CD4-positive, alpha-beta T cell treated with Interleukin-6 for 4 hours (primary cell): ENCODE measurements around the gene GCC2.
A peak's percentile ranks its signal among the peaks of the same experiment; 100 is the strongest.
"Not testable (repeated sequence)": the region's sequence is repeated elsewhere in the genome, so short reads cannot be mapped to it uniquely, and the experiment has no call there.

Source experiments
- DNase-seq: peaks from one replicate; pipeline ENCODE4 v3.0.0-alpha.2; 2020; ENCODE audit warnings: mixed read lengths

GCC2 gene

DNA sequence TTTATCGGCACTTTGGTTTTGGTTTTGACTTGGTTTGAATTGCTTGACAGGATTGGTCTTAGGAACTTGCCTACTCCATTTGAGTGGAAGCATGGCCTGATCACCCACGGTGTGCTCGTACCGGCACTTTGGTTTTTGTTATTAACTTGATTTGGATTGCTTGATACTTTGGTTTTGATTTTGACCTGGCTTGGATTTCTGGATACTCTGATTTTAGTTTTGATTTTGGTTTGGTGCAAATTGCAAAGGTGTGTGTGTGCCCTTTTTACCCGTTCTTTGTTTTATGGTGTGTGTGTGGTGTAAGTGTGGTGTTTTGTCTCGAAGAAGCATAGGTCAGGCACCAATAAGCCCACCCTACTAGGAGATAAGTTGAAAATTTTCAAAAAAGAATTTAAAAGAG is 75.7 kb downstream of the GCC2 start:
- DNase-seq, result not testable (repeated sequence)

GRCh38 chr2:108525258-108525657 is 76.3 kb downstream of the GCC2 start:
- DNase-seq, result not testable (repeated sequence)

GRCh38 chr2:108531674-108532055 is 82.7 kb downstream of the GCC2 start:
- no peak for DNase-seq

- DNase-seq, result peak; percentile 93
Measured at GRCh38 chr2:108533832-108534583, 85.0 kb downstream of the GCC2 start, which contains the start of gene LIMS1. TSS of gene LIMS1 (plus strand) at chr2:108534470. CDS start at chr2:108534563, 93 bp downstream.

- DNase-seq, result peak; percentile 57
Measured at GRCh38 chr2:108534584-108535356, 85.8 kb downstream of the GCC2 start.

- DNase-seq, result no peak
Measured at GRCh38 chr2:108535357-108535631, 86.3 kb downstream of the GCC2 start.

GRCh38 chr2:108536133-108536780 is 87.3 kb downstream of the GCC2 start:
- no peak for DNase-seq

DNA sequence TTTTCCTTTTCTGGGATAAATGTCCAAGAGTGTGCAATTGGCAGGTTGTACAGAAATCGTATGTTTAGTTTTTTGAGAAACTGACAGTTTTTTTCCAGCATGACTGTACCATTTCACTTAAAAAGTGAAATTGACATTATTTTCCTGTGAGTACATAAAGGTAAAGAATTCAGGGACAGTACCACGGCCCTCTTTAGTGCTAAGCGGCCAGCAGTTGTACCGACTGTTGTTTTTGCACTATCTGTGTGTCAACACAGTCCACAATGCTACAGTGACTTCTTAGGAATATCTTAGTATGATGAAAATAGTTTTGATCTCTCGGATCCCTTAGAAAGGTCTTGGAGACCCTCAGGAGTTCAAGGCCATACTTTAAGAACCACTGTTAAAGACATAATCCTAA is 87.9 kb downstream of the GCC2 start:
- no peak for DNase-seq

DNA sequence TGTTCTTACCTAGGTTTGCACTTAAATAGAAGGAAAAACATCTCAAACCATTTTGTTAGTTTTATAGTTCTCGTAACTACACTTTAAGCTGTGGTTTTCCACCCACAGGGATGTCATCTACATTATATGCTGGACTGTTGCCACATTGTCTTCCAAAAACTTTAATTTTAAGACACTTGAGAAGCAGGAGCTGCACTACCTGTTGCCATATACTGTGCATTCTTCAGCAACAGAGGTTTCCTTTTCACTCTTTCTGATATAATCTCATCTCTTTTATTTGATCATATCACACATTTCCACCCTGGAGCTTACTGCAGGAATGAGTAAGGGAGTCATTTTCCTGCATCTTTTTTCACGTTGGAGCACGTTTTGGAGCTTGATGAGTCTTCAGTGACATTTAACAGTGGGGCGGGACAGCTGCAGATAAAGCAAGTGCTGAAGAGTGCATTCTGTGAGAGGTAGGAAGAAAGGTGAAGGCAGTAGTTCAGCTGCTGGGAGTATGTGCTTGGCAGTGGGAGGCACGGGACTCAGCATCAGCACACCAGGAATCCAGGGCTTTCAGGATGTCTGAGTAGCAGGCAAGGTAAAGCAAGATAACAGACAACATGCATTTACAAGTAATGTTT is 89.1 kb downstream of the GCC2 start:
- no peak for DNase-seq

DNA sequence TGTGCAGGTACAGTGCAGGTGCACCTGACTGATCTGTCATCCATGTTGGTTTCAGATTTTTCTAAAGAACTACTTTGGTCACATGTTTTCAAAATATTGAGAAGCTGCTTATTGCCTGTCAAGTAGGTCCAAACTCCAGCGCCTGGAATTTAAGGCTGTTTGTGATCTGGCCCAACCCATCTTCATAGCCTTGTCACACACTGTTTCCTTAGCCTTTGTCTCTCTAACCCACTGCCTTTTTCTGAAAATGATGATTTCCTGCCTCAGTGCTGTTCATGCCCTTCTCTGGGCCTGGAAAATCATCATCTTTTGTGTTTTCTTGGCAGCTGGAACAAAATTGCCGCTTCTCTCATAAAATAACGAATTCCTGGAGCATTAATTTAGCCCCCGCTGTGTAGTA is 92.4 kb downstream of the GCC2 start:
- DNase-seq, result no peak

DNA sequence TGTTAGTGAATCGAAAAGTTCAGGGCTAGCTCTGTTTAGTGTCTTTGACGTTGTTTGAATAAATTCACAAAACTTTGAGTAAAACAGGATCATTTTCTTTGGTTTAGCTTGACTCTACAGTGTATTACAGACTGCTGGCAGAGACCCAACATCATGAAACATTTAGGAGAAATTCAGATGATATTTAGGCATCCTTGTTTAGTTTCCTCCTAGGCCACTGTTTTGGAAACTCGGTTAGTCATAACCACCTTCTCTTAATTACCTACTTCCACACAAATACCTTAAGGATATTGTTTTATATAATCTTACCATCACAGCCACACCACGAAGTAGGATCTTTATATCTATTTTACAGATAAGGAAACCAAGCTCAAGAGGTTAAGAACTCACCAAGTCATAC is 93.1 kb downstream of the GCC2 start:
- DNase-seq, result no peak

- no peak for DNase-seq
Measured at GRCh38 chr2:108547606-108548005, 98.6 kb downstream of the GCC2 start.

- no peak for DNase-seq
Measured at GRCh38 chr2:108548208-108549003, 99.4 kb downstream of the GCC2 start.

DNA sequence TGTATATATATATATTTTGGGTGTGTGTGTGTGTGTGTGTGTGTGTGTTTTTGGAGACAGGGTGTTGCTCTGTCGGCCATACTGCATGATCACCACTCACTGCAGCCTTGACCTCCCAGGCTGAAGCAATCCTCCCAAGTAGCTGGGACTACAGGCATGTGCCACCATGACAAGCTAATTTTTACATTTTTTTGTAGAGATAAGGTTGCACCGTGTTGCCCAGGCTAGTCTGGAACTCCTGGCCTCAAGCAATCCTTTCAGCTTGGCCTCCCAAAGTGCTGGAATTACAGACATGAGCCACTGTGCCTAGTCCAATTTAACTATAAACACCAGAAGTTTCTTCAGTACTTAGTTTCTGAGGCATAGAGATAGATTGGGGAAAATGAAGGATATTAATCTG is 103.6 kb downstream of the GCC2 start:
- DNase-seq, result no peak

- DNase-seq, result no peak
Measured at GRCh38 chr2:108553209-108553919, 104.4 kb downstream of the GCC2 start.

DNA sequence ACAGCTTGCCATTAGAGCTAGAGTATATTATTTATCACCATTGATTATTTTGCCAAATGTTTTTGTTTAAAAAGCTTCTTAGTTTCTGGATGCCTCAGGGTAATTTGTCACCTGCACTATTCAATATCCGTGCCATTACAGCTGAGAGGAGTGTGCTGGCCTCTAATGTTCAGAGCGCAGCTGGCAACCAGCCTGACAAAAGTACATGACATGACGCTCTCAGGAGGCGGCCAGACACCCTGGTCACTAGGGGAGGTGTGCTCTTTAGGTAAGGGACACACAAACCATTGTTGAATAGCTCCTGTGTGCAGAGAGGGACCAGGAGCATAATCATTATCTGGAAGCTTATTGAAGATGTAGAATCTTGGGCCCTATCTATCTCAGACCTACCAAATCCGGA is 105.5 kb downstream of the GCC2 start:
- DNase-seq, result no peak

GRCh38 chr2:108555572-108555971 is 106.6 kb downstream of the GCC2 start:
- DNase-seq, result no peak

DNA sequence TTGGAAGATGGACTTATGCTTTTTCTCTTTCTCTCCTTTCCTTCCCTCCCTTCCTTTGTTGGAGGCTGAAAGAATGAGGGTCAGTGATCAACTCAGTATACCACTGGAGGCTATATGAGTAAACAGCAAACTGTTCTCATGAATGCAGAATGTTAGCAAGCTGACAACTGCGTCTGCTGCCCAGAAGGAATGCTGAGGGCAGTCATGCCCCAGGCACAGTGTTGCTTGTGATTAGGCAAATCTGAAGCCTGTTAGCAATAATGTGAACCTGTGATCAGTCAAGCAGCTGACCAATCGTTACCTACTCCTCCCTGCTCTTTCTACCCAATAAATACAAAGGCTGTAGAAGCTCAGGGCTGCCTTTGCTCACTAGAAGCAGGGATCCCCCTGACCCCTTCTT is 107.6 kb downstream of the GCC2 start:
- DNase-seq, result not testable (repeated sequence)
